ENCODE results near the gene DMD. TPM values are rescaled to one million over a fixed set of nuclear protein-coding genes. Genes with fewer than 3 reads are reported as not detected.

The DMD gene
- total RNA-seq, 2 donors from 2014 or later = 0.43 to 2.0 TPM

GRCh38 chrX:31260351-31260750 is 1951.0 kb downstream of the DMD start:
- ATAC-seq (no peak), DNase-seq (ENCODE audit: low spot score in 2 of 2) (no peak)
- no peak overlapping the region for H3K27ac Mint-ChIP-seq
- no peaks in the 10 kb centered on the region for H3K9me3 Mint-ChIP-seq
- no peaks in the 10 kb centered on the region for H3K36me3 Mint-ChIP-seq

- H3K27ac Mint-ChIP-seq = no peak overlapping the region
- no peak for ATAC-seq
- DNase-seq (ENCODE audit: low spot score in 2 of 2) = no peak
- no peaks in the 10 kb centered on the region for H3K36me3 Mint-ChIP-seq
- no peaks in the 10 kb centered on the region for H3K9me3 Mint-ChIP-seq
These were observed 1953.2 kb downstream of the DMD start for GRCh38 chrX:31258166-31258565.

- Mint-ChIP-seq H3K36me3 (no peaks in the 10 kb centered on the region), H3K27ac (no peak overlapping the region), H3K9me3 (no peaks in the 10 kb centered on the region)
- no peak for ATAC-seq
- DNase-seq (ENCODE audit: low spot score in 2 of 2) = no peak
These were observed 1955.9 kb downstream of the DMD start for GRCh38 chrX:31255310-31256033.

GRCh38 chrX:31252133-31252532 is 1959.2 kb downstream of the DMD start:
- H3K9me3 Mint-ChIP-seq = no peaks in the 10 kb centered on the region
- H3K27ac Mint-ChIP-seq = no peak overlapping the region
- no peak for ATAC-seq
- no peak for DNase-seq (ENCODE audit: low spot score in 2 of 2)
- no peaks in the 10 kb centered on the region for H3K36me3 Mint-ChIP-seq

GRCh38 chrX:31251336-31251735 is 1960.0 kb downstream of the DMD start:
- ATAC-seq (no peak), DNase-seq (ENCODE audit: low spot score in 2 of 2) (no peak)
- Mint-ChIP-seq H3K36me3 (no peaks in the 10 kb centered on the region), H3K9me3 (no peaks in the 10 kb centered on the region), H3K27ac (no peak overlapping the region)

GRCh38 chrX:31245714-31246113 is 1965.6 kb downstream of the DMD start:
- no peak overlapping the region for H3K27ac Mint-ChIP-seq
- H3K36me3 Mint-ChIP-seq = no peaks in the 10 kb centered on the region
- H3K9me3 Mint-ChIP-seq = no peaks in the 10 kb centered on the region
- ATAC-seq (no peak), DNase-seq (ENCODE audit: low spot score in 2 of 2) (no peak)

GRCh38 chrX:31243804-31244203 is 1967.5 kb downstream of the DMD start:
- DNase-seq (ENCODE audit: low spot score in 2 of 2) = no peak
- H3K36me3 Mint-ChIP-seq = no peaks in the 10 kb centered on the region
- no peaks in the 10 kb centered on the region for H3K9me3 Mint-ChIP-seq
- no peak overlapping the region for H3K27ac Mint-ChIP-seq
- ATAC-seq = no peak

GRCh38 chrX:31240982-31241381 is 1970.4 kb downstream of the DMD start:
- no peak for ATAC-seq
- no peak for DNase-seq (ENCODE audit: low spot score in 2 of 2)
- H3K9me3 Mint-ChIP-seq = no peaks in the 10 kb centered on the region
- no peak overlapping the region for H3K27ac Mint-ChIP-seq
- H3K36me3 Mint-ChIP-seq = no peaks in the 10 kb centered on the region

- Mint-ChIP-seq H3K27ac (no peak overlapping the region), H3K36me3 (no peaks in the 10 kb centered on the region), H3K9me3 (no peaks in the 10 kb centered on the region)
- DNase-seq (ENCODE audit: low spot score in 2 of 2) = no peak
- no peak for ATAC-seq
These were observed 1974.2 kb downstream of the DMD start for GRCh38 chrX:31237189-31237588.

GRCh38 chrX:31236231-31236630 is 1975.1 kb downstream of the DMD start:
- DNase-seq (ENCODE audit: low spot score in 2 of 2) (no peak), ATAC-seq (no peak)
- Mint-ChIP-seq H3K27ac (no peak overlapping the region), H3K36me3 (no peaks in the 10 kb centered on the region), H3K9me3 (no peaks in the 10 kb centered on the region)

GRCh38 chrX:31233941-31234496 is 1977.3 kb downstream of the DMD start:
- Mint-ChIP-seq H3K9me3 (no peaks in the 10 kb centered on the region), H3K36me3 (no peaks in the 10 kb centered on the region), H3K27ac (no peak overlapping the region)
- no peak for ATAC-seq
- DNase-seq (ENCODE audit: low spot score in 2 of 2) = no peak

- no peaks in the 10 kb centered on the region for H3K36me3 Mint-ChIP-seq
- ATAC-seq (no peak), DNase-seq (ENCODE audit: low spot score in 2 of 2) (no peak)
- no peak overlapping the region for H3K27ac Mint-ChIP-seq
- H3K9me3 Mint-ChIP-seq = no peaks in the 10 kb centered on the region
These were observed 1978.8 kb downstream of the DMD start for GRCh38 chrX:31232506-31232905.

- Mint-ChIP-seq H3K36me3 (no peaks in the 10 kb centered on the region), H3K9me3 (no peaks in the 10 kb centered on the region), H3K27ac (peak overlapping the region in 1 of 2 donors; percentile 29)
- DNase-seq (ENCODE audit: low spot score in 2 of 2) (no peak), ATAC-seq (peak in 1 of 2 donors; percentile 54)
These were observed 1982.4 kb downstream of the DMD start for GRCh38 chrX:31228909-31229308.

- ATAC-seq (peak in 1 of 2 donors; percentile 28), DNase-seq (ENCODE audit: low spot score in 2 of 2) (no peak)
- no peaks in the 10 kb centered on the region for H3K9me3 Mint-ChIP-seq
- no peak overlapping the region for H3K27ac Mint-ChIP-seq
- no peaks in the 10 kb centered on the region for H3K36me3 Mint-ChIP-seq
These were observed 1982.9 kb downstream of the DMD start for GRCh38 chrX:31228415-31228832.

GRCh38 chrX:31227250-31227649 is 1984.1 kb downstream of the DMD start:
- no peak for ATAC-seq
- DNase-seq (ENCODE audit: low spot score in 2 of 2) = no peak
- H3K9me3 Mint-ChIP-seq = no peaks in the 10 kb centered on the region
- H3K27ac Mint-ChIP-seq = no peak overlapping the region
- no peaks in the 10 kb centered on the region for H3K36me3 Mint-ChIP-seq

- H3K36me3 Mint-ChIP-seq = no peaks in the 10 kb centered on the region
- H3K27ac Mint-ChIP-seq = no peak overlapping the region
- peak in 1 of 2 donors; percentile 74 for ATAC-seq
- DNase-seq (ENCODE audit: low spot score in 2 of 2) = no peak
- H3K9me3 Mint-ChIP-seq = no peaks in the 10 kb centered on the region
These were observed 1985.5 kb downstream of the DMD start for GRCh38 chrX:31225819-31226218.

- ATAC-seq = no peak
These were observed 1986.9 kb downstream of the DMD start for GRCh38 chrX:31224381-31225012.

GRCh38 chrX:31223817-31224216 is 1987.5 kb downstream of the DMD start:
- DNase-seq (ENCODE audit: low spot score in 2 of 2) (no peak), ATAC-seq (no peak)
- no peak overlapping the region for H3K27ac Mint-ChIP-seq
- H3K36me3 Mint-ChIP-seq = no peaks in the 10 kb centered on the region
- no peaks in the 10 kb centered on the region for H3K9me3 Mint-ChIP-seq

More at GRCh38 chrX:31224381-31225012, 1986.9 kb downstream of the DMD start:
- Mint-ChIP-seq H3K36me3 (no peaks in the 10 kb centered on the region), H3K9me3 (no peaks in the 10 kb centered on the region), H3K27ac (no peak overlapping the region)
- no peak for DNase-seq (ENCODE audit: low spot score in 2 of 2)
